ENCODE measurements around the gene FBRS.
A peak's percentile ranks its signal among the peaks of the same experiment; 100 is the strongest.
"Not testable (repeated sequence)": the region's sequence is repeated elsewhere in the genome, so short reads cannot be mapped to it uniquely, and the experiment has no call there.

Gene FBRS

DNA sequence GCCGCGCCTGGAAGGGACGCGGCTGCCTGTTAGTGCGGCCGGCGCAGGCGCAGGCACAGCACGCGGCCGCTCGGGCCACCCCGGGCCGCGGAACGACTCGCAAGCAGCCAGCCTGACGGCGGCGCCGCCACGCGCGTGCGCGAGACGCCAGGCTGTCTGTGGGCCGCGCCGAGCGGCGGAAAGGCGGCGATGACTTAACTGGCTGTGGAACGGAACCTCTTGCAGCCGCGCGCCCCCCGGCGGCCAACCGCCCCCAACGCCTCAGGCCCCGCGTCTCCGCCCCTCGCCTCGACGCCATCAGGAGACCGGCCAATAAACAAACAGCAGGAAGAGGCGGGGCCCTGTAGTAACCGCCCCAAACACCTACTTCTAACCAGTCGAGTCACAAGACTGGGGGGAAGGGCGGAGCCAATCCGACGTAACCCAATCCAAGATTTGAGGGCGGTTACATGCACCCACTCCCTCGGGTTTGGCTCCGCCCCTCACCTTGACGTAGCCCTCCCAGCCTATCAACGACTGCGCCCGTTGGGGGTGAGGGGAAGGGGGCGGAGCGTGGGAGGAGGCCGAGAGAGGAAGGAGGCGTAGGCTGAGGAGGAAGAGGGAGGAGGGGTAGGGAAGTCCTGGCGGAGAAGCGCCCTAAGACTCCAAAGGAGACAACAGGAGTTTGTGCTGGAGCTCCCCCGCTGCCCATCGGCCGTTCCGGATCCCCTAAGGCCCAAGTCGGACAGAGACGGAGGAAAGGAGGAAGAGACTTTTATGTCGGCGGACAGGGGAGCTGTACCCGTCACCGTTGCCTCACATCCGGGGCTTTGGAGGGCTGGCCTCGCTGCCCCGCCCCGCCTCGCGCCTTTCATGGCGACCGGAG, at the start of gene FBRS:
Gene FBRS, plus strand, starts transcription at position 566 of the 865 bp plus-strand sequence. CDS start 1,088 bp downstream, outside the sequence.
- DNase-seq (ENCODE audit: low read depth), result peak; percentile 100

GRCh38 chr16:30609002-30609925, 49.0 kb upstream of the FBRS start:
- DNase-seq (ENCODE audit: low read depth), result peak; percentile 51

GRCh38 chr16:30609926-30610839, 48.0 kb upstream of the FBRS start, which contains the start of gene ZNF689:
TSS of gene ZNF689 (minus strand) at chr16:30610389. CDS start at chr16:30610041, 348 bp downstream.
- DNase-seq (ENCODE audit: low read depth), result peak; percentile 96

DNA sequence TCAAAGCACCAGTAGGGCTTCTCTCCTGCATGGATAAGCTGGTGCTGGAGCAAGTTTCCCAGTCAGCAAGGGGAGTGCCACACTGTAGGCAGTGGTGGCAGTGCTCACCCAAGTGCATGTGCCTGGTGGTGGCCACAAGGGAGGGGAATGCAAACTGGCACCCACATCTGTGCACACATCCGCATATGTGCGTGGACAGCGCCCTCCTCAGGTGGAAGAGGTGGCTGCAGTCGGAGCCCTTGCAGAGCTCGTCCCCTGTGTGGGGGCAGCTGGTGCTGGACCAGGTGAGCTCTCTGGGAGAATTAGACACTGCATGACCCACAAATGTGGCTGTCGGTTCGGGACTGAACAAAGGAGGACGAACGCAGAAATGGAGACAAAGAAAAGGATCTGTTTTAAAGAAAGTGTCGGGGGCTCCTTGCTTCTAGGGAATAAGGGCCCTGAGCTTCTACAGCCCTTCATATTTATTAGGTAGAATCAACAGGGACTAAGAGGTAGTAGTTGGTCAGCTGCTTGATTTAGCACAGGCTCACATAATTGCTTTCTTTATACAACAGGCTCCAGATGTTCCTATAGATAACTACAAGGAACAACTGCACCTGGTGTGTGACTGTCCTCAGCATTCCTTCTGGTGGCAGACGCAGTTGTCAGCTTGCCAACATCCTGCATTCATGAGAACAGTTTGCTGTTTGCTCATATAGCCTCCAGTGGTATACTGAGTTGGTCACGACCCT, 42.7 kb upstream of the FBRS start:
- peak; percentile 36 for DNase-seq (ENCODE audit: low read depth)

- no peak for DNase-seq (ENCODE audit: low read depth)
Observed at GRCh38 chr16:30619202-30619601, 39.0 kb upstream of the FBRS start.

DNA sequence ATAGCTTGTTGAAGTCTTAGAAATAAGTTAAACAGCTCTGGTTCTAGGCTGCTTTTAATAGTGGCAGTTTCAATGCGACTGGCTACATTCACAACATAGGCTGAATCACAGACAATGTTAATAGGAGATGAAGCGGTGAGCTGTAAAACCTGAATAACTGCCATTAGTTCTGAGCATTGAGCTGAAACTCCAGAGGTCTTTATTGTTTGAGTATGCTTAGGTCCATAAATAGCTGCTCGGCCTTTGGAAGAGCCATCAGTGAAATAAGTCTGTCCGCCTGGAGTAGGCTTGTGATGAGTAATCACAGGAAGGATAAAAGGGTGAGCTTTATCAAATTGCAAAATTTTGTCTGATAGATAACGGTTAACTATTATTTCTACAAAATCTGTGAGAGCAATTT, 38.6 kb upstream of the FBRS start:
- DNase-seq (ENCODE audit: low read depth), result no peak

- no peak for DNase-seq (ENCODE audit: low read depth)
Observed at GRCh38 chr16:30620169-30620568, 38.1 kb upstream of the FBRS start.

GRCh38 chr16:30621765-30622164, 36.5 kb upstream of the FBRS start:
- peak; percentile 56 for DNase-seq (ENCODE audit: low read depth)

DNA sequence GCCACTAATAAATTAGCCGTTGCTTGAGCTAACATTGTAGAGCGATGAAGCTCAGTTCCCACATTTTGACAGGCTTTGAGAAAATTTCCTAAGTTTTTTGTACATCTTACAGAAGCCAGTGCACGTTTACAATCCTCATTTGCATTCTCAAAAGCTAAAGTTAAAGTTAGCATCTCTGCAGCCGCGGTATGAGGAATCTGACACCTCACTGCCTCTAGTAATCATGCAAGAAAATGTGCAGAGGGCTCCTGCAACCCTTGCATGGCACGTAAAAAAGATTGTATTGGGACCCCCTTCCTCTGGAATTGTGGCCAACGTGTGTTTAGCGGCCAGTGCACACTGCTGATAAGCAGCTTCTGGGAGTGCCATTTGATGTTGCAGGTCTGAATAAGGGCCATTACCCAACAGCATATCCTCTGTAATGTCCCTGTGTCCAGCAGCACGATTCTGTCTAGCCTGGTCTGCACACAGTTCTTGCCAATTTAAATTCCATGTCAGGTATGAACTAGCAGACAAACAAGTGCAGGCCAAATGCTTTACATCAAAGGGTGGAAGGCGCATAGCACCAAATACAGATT, 35.7 kb upstream of the FBRS start:
- no peak for DNase-seq (ENCODE audit: low read depth)

DNA sequence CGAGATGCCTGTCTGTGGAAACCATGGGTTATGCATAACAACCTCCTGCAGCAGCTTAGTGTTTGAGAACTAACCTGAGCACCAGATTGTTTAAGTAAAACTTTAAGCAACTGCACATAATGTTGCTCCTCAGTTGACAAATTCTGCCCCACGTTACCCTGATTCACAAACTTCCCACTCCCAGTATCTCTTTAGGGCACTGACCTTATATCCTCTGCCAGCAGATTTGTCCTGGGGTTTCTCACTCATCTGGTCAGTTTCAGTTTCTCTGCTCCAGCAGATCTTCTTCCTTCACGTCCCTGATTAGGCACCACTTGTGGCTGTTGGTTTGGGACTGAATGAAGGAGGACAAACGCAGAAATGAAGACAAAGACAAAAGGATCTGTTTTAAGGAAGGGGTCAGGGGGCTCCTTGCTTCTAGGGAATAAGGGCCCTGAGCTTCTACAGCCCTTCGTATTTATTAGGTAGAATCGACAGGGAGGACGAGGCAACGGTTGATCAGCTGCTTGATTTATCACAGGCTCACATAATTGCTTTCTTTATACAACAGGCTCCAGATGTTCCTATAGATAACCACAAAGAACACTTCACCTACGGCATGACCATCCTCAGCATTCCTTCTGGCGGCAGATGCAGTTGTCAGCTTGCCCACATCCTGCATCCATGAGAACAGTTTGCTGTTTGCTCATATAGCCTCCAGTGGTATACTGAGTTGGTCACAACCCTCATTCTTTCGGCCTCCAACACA, 34.5 kb upstream of the FBRS start:
- peak; percentile 17 for DNase-seq (ENCODE audit: low read depth)

DNA sequence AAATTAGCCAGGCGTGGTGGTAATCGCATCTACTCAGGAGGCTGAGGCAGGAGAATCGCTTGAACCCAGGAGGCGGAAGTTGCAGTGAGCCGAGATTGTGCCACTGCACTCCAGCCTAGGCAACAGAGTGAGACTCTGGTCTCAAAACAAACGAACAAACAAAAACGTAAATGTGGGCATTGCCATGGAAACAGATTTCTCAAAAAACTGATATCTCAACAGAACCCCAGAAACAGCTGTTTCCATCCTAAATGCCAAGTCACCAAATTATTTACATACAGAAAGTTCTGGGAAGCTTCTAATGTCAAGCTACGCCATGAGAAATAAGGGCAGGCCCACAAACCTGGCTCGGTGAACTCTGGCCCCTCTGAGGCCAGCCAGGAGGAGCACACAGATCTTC, 32.0 kb upstream of the FBRS start:
- DNase-seq (ENCODE audit: low read depth), result no peak

GRCh38 chr16:30628628-30629540, 29.3 kb upstream of the FBRS start:
- peak; percentile 75 for DNase-seq (ENCODE audit: low read depth)

GRCh38 chr16:30632454-30632853, 25.8 kb upstream of the FBRS start:
- not testable (repeated sequence) for DNase-seq (ENCODE audit: low read depth)

- DNase-seq (ENCODE audit: low read depth), result no peak
Observed at GRCh38 chr16:30633526-30633925, 24.7 kb upstream of the FBRS start.

DNA sequence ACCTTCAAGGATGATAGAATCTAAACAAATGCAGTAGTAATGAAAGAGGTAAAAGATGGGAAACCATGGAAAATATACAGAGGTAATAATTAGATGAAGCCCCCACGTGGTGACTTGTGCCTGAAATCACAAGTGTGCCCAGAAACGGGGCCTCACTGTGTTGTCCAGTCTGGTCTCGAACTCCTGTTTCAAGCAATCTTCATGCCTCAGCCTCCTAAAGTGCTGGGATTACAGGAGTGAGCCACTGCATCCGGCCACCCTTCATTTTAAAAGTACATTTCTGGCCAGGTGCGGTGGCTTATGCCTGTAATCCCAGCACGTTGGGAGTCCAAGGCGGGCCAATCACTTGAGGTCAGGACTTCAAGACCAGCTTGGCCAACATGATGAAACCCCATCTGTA, 21.6 kb upstream of the FBRS start:
- DNase-seq (ENCODE audit: low read depth), result no peak

GRCh38 chr16:30637139-30637538, 21.1 kb upstream of the FBRS start:
- not testable (repeated sequence) for DNase-seq (ENCODE audit: low read depth)

DNA sequence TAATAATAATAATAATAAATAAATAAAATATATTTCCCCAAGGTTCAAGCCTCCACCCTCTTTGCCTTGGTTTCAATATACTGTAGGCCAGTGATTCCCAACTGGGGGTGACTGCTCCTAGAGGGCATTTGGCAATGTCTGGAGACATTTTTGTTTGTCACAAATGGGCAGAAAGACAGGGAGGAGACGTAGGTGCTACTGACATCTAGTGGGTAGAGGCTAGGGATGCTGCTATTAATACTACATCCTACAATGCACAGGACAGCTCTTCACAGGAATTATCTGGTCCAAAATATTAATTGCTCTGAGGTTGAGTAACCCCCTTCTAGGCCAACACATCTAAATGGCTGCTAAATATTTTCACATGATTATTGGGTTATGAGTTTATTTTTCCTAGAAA, 20.3 kb upstream of the FBRS start:
- DNase-seq (ENCODE audit: low read depth), result peak; percentile 70

GRCh38 chr16:30641378-30641982, 16.8 kb upstream of the FBRS start:
- no peak for DNase-seq (ENCODE audit: low read depth)
